Measurements from ENCODE around the gene RGL1. TPM values are rescaled to one million over a fixed set of nuclear protein-coding genes. Genes with fewer than 3 reads are reported as not detected.

Gene RGL1
- total RNA-seq = 10 to 100 TPM; 23.8 to 42.1 (median 30.8) TPM
- polyA plus RNA-seq = 1 to 10 TPM; 8.3 to 9.6 (median 8.9) TPM

DNA sequence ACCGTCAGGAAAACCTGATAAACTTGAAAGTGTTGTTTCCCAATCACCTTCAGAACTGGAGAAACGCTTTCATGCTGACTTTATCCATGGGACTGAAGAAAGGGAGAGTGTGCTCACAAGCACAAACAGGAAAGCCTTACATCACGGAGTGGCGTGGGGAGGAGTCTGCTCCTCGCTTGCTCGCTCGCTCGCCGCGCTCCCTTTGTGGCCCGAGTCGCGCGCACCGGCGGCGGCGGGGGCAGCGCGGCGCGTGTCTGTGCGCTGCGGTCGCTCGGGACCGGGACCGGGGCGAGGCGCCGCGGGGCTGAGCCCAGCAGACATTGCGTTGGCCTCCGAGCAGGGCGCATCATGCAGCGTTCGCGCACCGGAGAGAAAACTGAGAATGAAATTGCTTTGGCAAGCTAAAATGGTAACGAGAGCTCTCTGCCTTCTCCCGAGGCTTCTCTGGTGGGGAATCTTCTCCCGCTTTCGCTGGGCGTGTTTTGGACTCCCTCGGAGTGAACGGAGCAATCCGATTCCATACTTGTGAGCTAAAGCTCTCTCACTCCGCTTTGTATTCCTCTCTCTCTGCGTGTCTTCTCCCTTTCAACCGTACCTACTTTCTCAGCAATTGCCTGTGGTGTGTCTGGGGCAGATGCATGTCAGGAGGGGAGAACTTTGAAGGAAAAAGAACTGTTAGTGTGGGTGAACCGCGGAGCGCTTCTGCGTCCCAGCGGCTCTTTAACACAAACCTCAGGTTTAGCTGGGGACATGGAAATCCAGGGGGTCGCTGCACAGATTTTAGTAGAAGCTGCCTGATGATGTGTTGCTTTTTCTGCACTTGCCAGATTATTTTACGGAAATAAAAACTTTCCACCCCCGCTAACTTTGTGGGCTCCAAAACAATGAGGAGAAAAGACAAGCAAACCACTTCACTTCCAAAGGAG is at the start of gene RGL1:
TSS of gene RGL1 (plus strand) at position 205 of the 926 bp plus-strand sequence. CDS start at position 383, 178 bp downstream.
- intact Hi-C loops (cut with DNase I) = loop anchor here (2.0 to 5.0 kb wide), 4 partner anchors 72 to 112 kb away; no protein-coding TSS in a partner anchor
- Histone ChIP-seq H3K27me3 (no peaks in the 10 kb centered on the region), H3K4me1 (peaks cover 0 to 44% (median 22%) of the 10 kb centered on the region in 4 donors), H3K36me3 (peaks cover 0 to 3% (median 0%) of the 10 kb centered on the region in 4 donors), H3K4me3 (peak within 1 kb of the TSS; percentile 54 to 75 (median 66)), H3K9me3 (peaks cover 0 to 4% (median 2%) of the 10 kb centered on the region in 4 donors), H3K27ac (peak within 1 kb of the TSS; percentile 83 to 94 (median 90))
- TF ChIP-seq POLR2A (IDR thresholded peaks at IDR 0.05) (peak; percentile 22 to 28), POLR2AphosphoS5 (IDR thresholded peaks at IDR 0.05) (peak; percentile 62 to 87 (median 84)), EP300 (IDR thresholded peaks at IDR 0.05) (no peak)
- TF ChIP-seq, protein P1, sequence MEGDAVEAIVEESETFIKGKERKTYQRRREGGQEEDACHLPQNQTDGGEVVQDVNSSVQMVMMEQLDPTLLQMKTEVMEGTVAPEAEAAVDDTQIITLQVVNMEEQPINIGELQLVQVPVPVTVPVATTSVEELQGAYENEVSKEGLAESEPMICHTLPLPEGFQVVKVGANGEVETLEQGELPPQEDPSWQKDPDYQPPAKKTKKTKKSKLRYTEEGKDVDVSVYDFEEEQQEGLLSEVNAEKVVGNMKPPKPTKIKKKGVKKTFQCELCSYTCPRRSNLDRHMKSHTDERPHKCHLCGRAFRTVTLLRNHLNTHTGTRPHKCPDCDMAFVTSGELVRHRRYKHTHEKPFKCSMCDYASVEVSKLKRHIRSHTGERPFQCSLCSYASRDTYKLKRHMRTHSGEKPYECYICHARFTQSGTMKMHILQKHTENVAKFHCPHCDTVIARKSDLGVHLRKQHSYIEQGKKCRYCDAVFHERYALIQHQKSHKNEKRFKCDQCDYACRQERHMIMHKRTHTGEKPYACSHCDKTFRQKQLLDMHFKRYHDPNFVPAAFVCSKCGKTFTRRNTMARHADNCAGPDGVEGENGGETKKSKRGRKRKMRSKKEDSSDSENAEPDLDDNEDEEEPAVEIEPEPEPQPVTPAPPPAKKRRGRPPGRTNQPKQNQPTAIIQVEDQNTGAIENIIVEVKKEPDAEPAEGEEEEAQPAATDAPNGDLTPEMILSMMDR (IDR thresholded peaks at IDR 0.05) = no peak
- peak; percentile 94 for DNase-seq
- 1% methylated on average over 58 of the region's 58 CpGs for WGBS, 2 donors

DNA sequence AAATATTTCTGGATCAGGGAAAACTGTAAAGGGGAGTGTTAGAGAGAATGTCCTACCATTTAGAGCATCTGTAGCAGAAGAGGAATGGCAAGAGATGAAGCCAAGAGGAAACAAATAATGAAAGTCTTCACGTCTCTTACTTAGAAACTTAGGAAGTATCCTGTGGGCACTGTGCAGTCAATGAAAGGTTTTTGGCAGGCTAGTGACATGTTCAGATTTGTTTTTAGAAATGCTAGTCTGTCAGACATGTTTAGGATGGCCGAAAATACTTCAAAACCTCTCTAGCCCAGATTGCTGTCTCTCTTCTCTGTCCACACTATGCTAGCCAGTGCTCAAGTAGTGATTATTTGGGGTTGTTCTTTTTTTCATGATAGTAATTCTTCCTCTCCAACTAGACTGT is 48.6 kb upstream of the RGL1 start:
- H3K27me3 ChIP-seq = no peaks in the 10 kb centered on the region
- peaks cover 0 to 8% (median 2%) of the 10 kb centered on the region in 4 donors for H3K4me1 ChIP-seq

DNA sequence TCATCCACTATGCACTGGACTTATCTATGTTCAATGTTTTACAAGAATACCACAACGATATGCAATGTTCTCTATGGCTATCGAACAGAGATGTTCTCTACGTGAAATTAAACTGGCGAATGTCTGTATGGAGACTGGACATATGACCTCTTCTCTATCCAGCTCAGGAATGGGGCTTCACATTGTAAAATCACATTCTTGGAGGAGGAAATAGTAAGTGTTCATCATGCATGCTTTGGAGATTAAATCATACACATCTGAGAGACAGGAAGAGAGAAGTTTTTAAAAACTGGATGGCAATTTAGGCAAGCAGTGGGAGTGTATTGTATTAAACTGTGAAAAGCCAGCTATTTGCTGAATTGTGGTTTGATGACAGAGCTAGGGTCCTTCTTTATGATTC is 47.9 kb upstream of the RGL1 start:
- TF ChIP-seq POLR2AphosphoS5 (IDR thresholded peaks at IDR 0.05) (no peak), EP300 (IDR thresholded peaks at IDR 0.05) (no peak), POLR2A (IDR thresholded peaks at IDR 0.05) (no peak)
- TF ChIP-seq, protein P1 (IDR thresholded peaks at IDR 0.05) = no peak
- WGBS, 2 donors = 81 to 82% methylated on average over 4 of the region's 4 CpGs

More for the DNA sequence above, 48.6 kb upstream of the RGL1 start:
- no peak for DNase-seq
- TF ChIP-seq POLR2AphosphoS5 (IDR thresholded peaks at IDR 0.05) (no peak), POLR2A (IDR thresholded peaks at IDR 0.05) (no peak), EP300 (IDR thresholded peaks at IDR 0.05) (no peak)
- TF ChIP-seq, protein P1 (IDR thresholded peaks at IDR 0.05) = no peak
- intact Hi-C loops (cut with DNase I) = no loop called here
- Histone ChIP-seq H3K9me3 (peaks cover 0 to 3% (median 0%) of the 10 kb centered on the region in 4 donors), H3K4me3 (no peak overlapping the region), H3K27ac (no peak overlapping the region), H3K36me3 (no peaks in the 10 kb centered on the region)
- WGBS, 2 donors = 93 to 94% methylated on average over 2 of the region's 2 CpGs

DNA sequence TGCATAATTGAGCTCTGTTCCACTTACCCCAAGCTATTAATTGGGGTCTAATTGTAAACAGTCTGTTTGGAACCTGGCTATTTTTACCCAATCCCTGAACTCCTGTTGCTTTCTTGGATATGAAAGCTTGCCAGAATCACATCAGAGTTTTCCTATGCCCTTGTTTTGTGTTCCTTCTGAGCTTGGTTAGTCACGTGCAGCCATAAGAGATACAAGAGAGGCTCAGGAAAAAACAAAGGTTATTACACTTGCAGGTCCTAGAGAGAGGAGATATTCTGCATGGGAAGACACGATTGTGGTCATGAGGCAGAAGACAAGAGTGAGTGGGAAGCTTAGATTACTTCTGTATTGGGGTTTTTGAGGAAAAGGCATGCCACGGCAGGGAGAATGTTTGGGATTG is 46.0 kb upstream of the RGL1 start:
- H3K36me3 ChIP-seq = no peaks in the 10 kb centered on the region
- intact Hi-C loops (cut with DNase I) = no loop called here
- 67 to 74% methylated on average over 3 of the region's 3 CpGs for WGBS, 2 donors
- H3K9me3 ChIP-seq = no peaks in the 10 kb centered on the region
- no peak overlapping the region for H3K27ac ChIP-seq
- H3K4me1 ChIP-seq = peaks cover 0 to 8% (median 2%) of the 10 kb centered on the region in 4 donors
- H3K4me3 ChIP-seq = no peak overlapping the region
- no peak for TF ChIP-seq EP300 (IDR thresholded peaks at IDR 0.05)
- TF ChIP-seq POLR2AphosphoS5 (IDR thresholded peaks at IDR 0.05) = no peak
- TF ChIP-seq, protein P1 (IDR thresholded peaks at IDR 0.05) = no peak
- no peak for TF ChIP-seq POLR2A (IDR thresholded peaks at IDR 0.05)
- DNase-seq = no peak
- H3K27me3 ChIP-seq = no peaks in the 10 kb centered on the region

More for the DNA sequence above, 47.9 kb upstream of the RGL1 start:
- Histone ChIP-seq H3K4me3 (no peak overlapping the region), H3K36me3 (no peaks in the 10 kb centered on the region), H3K4me1 (peaks cover 0 to 8% (median 2%) of the 10 kb centered on the region in 4 donors), H3K27ac (no peak overlapping the region), H3K27me3 (no peaks in the 10 kb centered on the region), H3K9me3 (no peaks in the 10 kb centered on the region)
- intact Hi-C loops (cut with DNase I) = no loop called here
- DNase-seq = no peak

Data from sigmoid colon (tissue), 7 donors.